Thyroid gland (tissue), 4 donors: ENCODE data around the gene SCD5.

ENCODE experiments used
- CTCF ChIP-seq, 6 experiments: fragments of 200-600 bp in 3 of 6; fragments of 450-650 bp in 3 of 6; sonication (generic) in 3 of 6; IDR thresholded peaks; one replicate each; pipeline ENCODE4 v1.5.1; 2016 to 2019; ENCODE audit warnings: antibody characterized with exemption in 6 of 6, mild to moderate bottlenecking in 2 of 6, inconsistent platforms in 1 of 6, moderate library complexity in 1 of 6
- POLR2A ChIP-seq, 2 donors: fragments of 450-650 bp; IDR thresholded peaks; one replicate each; pipeline ENCODE4 v1.6.1; 2017; ENCODE audit warnings: antibody characterized with exemption in 2 of 2, mild to moderate bottlenecking in 2 of 2, moderate library complexity in 1 of 2

- TF ChIP-seq CTCF (IDR thresholded peaks at IDR 0.05) (no peak), POLR2A (IDR thresholded peaks at IDR 0.05) (no peak)
These were observed 50.7 kb downstream of the SCD5 start for GRCh38 chr4:82747686-82748575.
